Activated CD4-positive, CD25-positive, alpha-beta regulatory T cell treated with anti-CD3 and anti-CD28 coated beads, Interleukin-2, amount 50 U/mL, for 24 hours (primary cell): ENCODE data around the gene AGBL1.
"Not testable (repeated sequence)": the region's sequence is repeated elsewhere in the genome, so short reads cannot be mapped to it uniquely, and the experiment has no call there.

ENCODE experiments used
- ATAC-seq, 2 donors: fragments of 150-1000 bp; cut with Tn5 transposase; one replicate each; pipeline ENCODE4 v1.10.0; 2021; ENCODE audit warnings: mild to moderate bottlenecking in 1 of 2, moderate library complexity in 1 of 2

The AGBL1 gene

DNA sequence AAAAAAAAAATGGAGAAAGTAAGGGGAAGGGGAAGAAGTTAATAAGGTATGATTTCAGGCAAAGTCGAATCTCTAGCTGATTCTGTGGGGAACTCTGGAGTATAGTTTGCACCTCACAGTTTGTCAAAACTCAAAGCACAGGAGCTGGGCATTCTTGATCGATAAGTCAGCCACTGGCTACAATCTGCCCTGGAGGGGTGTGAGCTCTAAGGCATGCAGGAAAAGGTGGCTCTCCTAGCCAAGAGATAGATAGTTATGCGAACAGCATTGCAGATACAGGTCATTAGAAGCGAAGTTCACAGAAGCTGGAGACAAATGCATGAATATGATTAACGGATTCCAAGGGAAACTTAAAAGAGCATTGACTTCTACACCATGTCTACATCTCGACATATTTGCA lies 952.6 kb downstream of the AGBL1 start:
- no peak for ATAC-seq

DNA sequence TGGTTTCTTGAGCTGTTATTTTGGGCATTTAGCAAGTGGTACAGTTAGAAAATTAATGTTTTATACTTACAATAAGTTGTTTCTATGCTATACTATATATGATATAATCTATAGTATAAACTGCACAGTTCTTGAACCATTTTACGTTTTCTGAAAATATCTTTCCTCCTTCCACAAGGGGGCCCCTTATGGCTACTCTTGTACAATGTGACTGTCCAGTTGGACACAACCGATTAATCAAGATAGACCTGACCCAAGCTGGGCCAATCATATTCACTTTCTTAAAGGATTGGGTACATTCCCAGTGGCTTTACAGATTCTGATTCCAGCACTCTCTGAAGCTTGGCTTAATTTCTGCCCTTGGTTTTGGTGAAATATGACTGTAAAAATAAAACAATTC lies 953.4 kb downstream of the AGBL1 start:
- ATAC-seq: no peak

DNA sequence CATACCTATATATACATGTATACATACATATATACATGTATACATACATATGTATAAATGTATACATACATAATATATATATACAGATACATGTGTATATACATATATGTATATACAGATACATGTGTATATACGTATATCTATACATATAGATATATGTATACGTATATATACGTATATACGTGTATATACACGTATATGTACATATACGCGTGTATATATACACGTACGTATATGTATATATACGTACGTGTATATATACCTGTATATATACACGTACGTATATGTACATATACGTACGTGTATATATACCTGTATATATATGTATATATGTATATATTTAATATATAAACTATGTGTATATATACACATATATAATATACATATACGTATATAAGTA lies 955.2 kb downstream of the AGBL1 start:
- ATAC-seq: no peak

DNA sequence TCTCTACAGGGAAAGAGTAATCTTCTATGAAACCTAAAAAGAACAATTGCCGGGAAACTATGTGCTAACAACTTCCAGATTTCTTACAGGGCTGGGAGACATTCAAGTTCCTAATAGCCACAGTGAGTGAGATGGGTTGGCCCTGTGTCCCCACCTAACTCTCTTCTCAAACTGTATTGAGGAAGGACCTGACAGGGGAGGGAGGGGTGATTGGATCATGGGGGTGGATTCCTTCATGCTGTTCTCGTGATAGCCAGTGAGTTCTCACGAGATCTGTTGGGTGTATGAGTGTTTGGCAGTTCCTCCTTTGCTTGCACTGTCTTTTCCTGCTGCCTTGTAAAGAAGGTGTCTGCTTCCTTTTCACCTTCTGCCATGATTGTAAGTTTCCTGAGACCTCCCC lies 958.7 kb downstream of the AGBL1 start:
- no peak for ATAC-seq

DNA sequence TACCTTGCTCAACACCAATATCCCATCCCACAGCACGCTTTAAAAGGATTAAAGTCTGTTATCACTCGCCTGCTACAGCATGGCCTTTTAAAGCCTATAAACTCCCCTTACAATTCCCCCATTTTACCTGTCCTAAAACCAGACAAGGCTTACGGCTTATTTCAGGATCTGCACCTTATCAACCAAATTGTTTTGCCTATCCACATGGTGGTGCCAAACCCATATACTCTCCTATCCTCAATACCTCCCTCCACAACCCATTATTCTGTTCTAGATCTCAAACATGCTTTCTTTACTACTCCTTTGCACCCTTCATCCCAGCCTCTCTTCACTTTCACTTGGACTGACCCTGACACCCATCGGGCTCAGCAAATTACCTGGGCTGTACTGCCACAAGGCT lies 962.9 kb downstream of the AGBL1 start:
- not testable (repeated sequence) for ATAC-seq

DNA sequence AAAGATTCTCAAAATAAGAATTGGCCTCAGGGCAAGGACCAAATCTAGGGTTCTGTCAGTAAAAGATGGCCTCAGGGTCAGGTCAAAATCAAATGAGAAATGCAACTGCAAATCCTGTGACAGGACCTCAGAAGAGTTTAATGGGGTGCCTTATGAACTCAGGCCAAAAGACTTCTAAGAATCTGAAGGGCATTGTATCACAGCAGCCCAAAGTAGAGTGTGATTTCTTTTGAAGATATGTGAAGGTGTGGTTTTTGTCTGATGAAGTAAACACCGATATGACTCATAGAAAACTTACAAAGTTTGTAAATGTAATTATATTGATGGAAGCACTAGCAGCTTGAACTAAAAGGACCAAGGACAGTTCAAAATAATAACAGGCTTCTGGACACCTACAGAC lies 966.1 kb downstream of the AGBL1 start:
- ATAC-seq: no peak

DNA sequence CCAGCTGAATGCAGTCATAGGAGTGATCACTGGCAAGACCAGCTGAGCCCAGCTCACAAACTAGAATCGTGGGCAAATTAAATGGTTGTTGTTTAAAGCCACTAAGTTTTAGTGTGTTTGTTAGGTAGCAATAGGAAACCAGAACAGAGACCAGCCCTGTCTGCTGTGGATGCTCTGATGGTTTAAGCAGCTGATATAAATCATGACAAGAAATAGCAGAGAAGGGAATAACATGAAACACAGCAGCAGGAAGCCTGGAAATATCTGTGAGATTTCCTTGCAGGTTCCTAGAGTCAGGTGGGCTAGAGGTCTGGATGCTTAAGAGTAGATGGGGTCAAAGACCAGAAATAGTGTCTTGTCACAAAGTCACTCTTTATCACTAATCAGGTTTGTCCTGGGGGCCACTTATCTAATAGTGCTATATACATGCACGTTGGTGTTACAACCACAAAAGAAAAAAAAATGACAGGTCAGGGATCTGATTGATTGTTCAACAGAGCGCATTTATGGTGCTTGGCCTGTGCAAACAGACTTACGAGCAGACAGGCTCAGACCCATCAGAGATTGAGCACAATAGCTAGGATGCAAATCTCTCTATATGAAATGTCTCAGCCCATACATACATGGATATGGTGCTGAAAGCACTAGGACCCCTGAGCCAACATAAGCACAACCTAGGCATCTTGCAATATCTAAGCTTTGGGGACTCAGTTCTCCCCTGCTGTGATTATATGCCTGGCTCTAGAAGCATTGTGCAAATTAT lies 967.7 kb downstream of the AGBL1 start:
- no peak for ATAC-seq
